ENCODE measurements around the gene HSPB7. TPM values are rescaled to one million over a fixed set of nuclear protein-coding genes. Genes with fewer than 3 reads are reported as not detected.
"Not testable (repeated sequence)": the region's sequence is repeated elsewhere in the genome, so short reads cannot be mapped to it uniquely, and the experiment has no call there.

HSPB7 gene
- polyA plus RNA-seq, 3 donors: not detected

DNA sequence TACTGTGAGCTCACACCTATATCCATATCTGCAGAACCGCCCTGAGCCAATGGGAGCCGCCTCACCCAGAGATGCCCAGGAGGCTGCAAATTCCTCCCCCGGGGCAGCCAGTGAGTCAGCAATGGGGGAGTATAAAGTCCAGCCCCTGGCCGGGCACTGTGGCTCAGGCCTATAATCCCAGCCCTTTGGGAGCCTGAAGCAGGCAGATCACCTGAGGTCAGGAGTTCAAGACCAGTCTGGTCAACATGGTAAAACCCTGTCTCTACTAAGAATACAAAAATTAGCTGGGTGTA is 20.7 kb upstream of the HSPB7 start:
- no peak overlapping the region for H3K27ac Mint-ChIP-seq
- no peaks in the 10 kb centered on the region for H4K20me1 ChIP-seq (ENCODE audit: insufficient read depth, low read length)
- intact Hi-C loops (cut with micrococcal nuclease): no loop called here
- 71% methylated on average over 2 of the region's 4 CpGs for WGBS (ENCODE audit: insufficient coverage)
- H3K36me3 Mint-ChIP-seq: no peaks in the 10 kb centered on the region
- no peak overlapping the region for H3K9ac ChIP-seq (ENCODE audit: insufficient read depth, low read length, poor library complexity, severe bottlenecking)
- DNase-seq: no peak
- no peak overlapping the region for H3K4me2 ChIP-seq (replicated peaks; ENCODE audit: extremely low read depth, low read length, poor library complexity, severe bottlenecking)
- no peak overlapping the region for H2AFZ ChIP-seq (ENCODE audit: insufficient read depth, low read depth, low read length, poor library complexity, severe bottlenecking)
- no peaks in the 10 kb centered on the region for H3K36me3 ChIP-seq (replicated peaks in 1 of 2; ENCODE audit: control insufficient read depth in 1 of 2, insufficient read depth in 2 of 2, low read length in 2 of 2)
- H3K4me1 ChIP-seq (ENCODE audit: control insufficient read depth in 1 of 2, insufficient read depth in 2 of 2, low read length in 2 of 2): no peaks in the 10 kb centered on the region
- no peak overlapping the region for H3K4me3 ChIP-seq (replicated peaks in 1 of 3; ENCODE audit: low read depth in 2 of 3, low read length in 3 of 3)
- H3K4me1 Mint-ChIP-seq: no peaks in the 10 kb centered on the region
- H3K79me2 ChIP-seq (ENCODE audit: insufficient read depth, low read length): no peaks in the 10 kb centered on the region
- H3K27me3 Mint-ChIP-seq (ENCODE audit: low read depth in 3 of 3): peaks cover 4 to 13% (median 9%) of the 10 kb centered on the region in 3 donors
- TF ChIP-seq, protein P1, sequence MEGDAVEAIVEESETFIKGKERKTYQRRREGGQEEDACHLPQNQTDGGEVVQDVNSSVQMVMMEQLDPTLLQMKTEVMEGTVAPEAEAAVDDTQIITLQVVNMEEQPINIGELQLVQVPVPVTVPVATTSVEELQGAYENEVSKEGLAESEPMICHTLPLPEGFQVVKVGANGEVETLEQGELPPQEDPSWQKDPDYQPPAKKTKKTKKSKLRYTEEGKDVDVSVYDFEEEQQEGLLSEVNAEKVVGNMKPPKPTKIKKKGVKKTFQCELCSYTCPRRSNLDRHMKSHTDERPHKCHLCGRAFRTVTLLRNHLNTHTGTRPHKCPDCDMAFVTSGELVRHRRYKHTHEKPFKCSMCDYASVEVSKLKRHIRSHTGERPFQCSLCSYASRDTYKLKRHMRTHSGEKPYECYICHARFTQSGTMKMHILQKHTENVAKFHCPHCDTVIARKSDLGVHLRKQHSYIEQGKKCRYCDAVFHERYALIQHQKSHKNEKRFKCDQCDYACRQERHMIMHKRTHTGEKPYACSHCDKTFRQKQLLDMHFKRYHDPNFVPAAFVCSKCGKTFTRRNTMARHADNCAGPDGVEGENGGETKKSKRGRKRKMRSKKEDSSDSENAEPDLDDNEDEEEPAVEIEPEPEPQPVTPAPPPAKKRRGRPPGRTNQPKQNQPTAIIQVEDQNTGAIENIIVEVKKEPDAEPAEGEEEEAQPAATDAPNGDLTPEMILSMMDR (IDR thresholded peaks at IDR 0.05): no peak
- H3K4me3 Mint-ChIP-seq: no peak overlapping the region
- H3K9me3 Mint-ChIP-seq: no peaks in the 10 kb centered on the region
- no peaks in the 10 kb centered on the region for H3K27me3 ChIP-seq (ENCODE audit: control insufficient read depth in 2 of 2, insufficient read depth in 2 of 2, low read length in 2 of 2)
- H3K9me3 ChIP-seq (replicated peaks in 1 of 2; ENCODE audit: control insufficient read depth in 1 of 2, insufficient read depth in 1 of 2, low read length in 2 of 2): no peaks in the 10 kb centered on the region
- no peak overlapping the region for H3K27ac ChIP-seq (ENCODE audit: low read depth in 1 of 2, low read length in 2 of 2)

DNA sequence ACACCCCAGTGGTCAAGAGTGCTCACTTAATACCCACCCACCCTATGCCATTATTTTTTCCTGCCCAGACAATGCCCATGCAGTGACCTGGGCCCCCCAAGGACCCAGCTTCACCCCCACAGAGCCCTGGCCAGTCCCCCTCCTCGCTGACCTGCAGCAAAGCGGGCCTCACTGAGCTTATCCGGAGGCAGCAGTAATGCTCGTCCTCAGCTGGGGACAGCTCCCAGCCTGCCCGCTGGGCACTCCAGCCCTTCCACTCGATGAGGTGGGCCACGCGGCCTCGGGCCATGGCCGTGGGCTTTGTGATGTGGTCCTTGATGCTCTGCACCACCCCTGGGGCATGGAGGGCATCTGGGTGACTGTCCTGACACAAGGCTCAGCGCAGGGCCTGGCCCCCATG is 18.6 kb upstream of the HSPB7 start:
- intact Hi-C loops (cut with micrococcal nuclease); H3K27me3 ChIP-seq (ENCODE audit: control insufficient read depth in 2 of 2, insufficient read depth in 2 of 2, low read length in 2 of 2); H3K4me1 Mint-ChIP-seq; H3K79me2 ChIP-seq (ENCODE audit: insufficient read depth, low read length); H3K36me3 Mint-ChIP-seq; H3K4me2 ChIP-seq (replicated peaks; ENCODE audit: extremely low read depth, low read length, poor library complexity, severe bottlenecking); H3K9me3 Mint-ChIP-seq; H3K27ac Mint-ChIP-seq; H3K4me3 Mint-ChIP-seq; H3K36me3 ChIP-seq (replicated peaks in 1 of 2; ENCODE audit: control insufficient read depth in 1 of 2, insufficient read depth in 2 of 2, low read length in 2 of 2); H2AFZ ChIP-seq (ENCODE audit: insufficient read depth, low read depth, low read length, poor library complexity, severe bottlenecking); H3K4me1 ChIP-seq (ENCODE audit: control insufficient read depth in 1 of 2, insufficient read depth in 2 of 2, low read length in 2 of 2); DNase-seq; H3K27me3 Mint-ChIP-seq (ENCODE audit: low read depth in 3 of 3); H4K20me1 ChIP-seq (ENCODE audit: insufficient read depth, low read length); H3K27ac ChIP-seq (ENCODE audit: low read depth in 1 of 2, low read length in 2 of 2); H3K9me3 ChIP-seq (replicated peaks in 1 of 2; ENCODE audit: control insufficient read depth in 1 of 2, insufficient read depth in 1 of 2, low read length in 2 of 2); H3K9ac ChIP-seq (ENCODE audit: insufficient read depth, low read length, poor library complexity, severe bottlenecking); H3K4me3 ChIP-seq (replicated peaks in 1 of 3; ENCODE audit: low read depth in 2 of 3, low read length in 3 of 3): not testable (repeated sequence)
- WGBS (ENCODE audit: insufficient coverage): 90% methylated on average over 3 of the region's 11 CpGs

DNA sequence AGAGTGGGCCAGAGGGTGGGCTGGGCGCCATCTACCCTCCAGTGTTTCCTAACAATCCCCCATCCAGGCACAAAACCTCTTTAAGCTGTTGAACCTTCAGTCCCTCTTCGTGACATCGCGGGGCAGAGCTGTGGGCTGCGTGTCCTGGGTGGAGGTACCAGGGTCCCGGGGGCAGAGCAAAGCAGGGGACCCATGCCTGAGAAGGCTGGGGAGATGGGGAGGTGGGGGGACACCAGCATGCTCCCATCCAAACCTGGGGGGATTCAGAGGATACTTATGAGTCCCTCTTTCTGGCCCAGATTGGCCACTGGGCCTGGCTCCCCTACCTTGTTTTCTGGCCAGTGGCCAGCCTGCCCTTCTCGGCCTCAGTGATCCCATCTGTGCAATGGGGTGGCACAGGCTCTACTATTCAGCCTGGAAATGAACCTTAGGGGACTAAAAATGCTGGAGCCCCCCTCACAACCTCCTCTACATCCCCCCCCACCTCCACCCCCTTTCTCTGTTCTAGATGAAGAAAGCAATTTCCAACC is 15.3 kb upstream of the HSPB7 start:
- H3K4me1 Mint-ChIP-seq; H3K4me3 Mint-ChIP-seq; H3K4me3 ChIP-seq (replicated peaks in 1 of 3; ENCODE audit: low read depth in 2 of 3, low read length in 3 of 3); H3K4me1 ChIP-seq (ENCODE audit: control insufficient read depth in 1 of 2, insufficient read depth in 2 of 2, low read length in 2 of 2); H3K4me2 ChIP-seq (replicated peaks; ENCODE audit: extremely low read depth, low read length, poor library complexity, severe bottlenecking); H3K9ac ChIP-seq (ENCODE audit: insufficient read depth, low read length, poor library complexity, severe bottlenecking); H3K36me3 Mint-ChIP-seq; H2AFZ ChIP-seq (ENCODE audit: insufficient read depth, low read depth, low read length, poor library complexity, severe bottlenecking); H3K9me3 ChIP-seq (replicated peaks in 1 of 2; ENCODE audit: control insufficient read depth in 1 of 2, insufficient read depth in 1 of 2, low read length in 2 of 2); H3K27ac ChIP-seq (ENCODE audit: low read depth in 1 of 2, low read length in 2 of 2); H4K20me1 ChIP-seq (ENCODE audit: insufficient read depth, low read length); H3K36me3 ChIP-seq (replicated peaks in 1 of 2; ENCODE audit: control insufficient read depth in 1 of 2, insufficient read depth in 2 of 2, low read length in 2 of 2); H3K9me3 Mint-ChIP-seq; H3K79me2 ChIP-seq (ENCODE audit: insufficient read depth, low read length); DNase-seq; H3K27me3 ChIP-seq (ENCODE audit: control insufficient read depth in 2 of 2, insufficient read depth in 2 of 2, low read length in 2 of 2): not testable (repeated sequence)
- Mint-ChIP-seq H3K27me3 (ENCODE audit: low read depth in 3 of 3) (peaks cover 8 to 16% (median 9%) of the 10 kb centered on the region in 3 donors), H3K27ac (peak overlapping the region in 1 of 7 donors; percentile 40)
- WGBS (ENCODE audit: insufficient coverage): 85% methylated on average over 2 of the region's 7 CpGs
- intact Hi-C loops (cut with micrococcal nuclease): loop anchor here in 1 of 2 donors (2.0 kb wide), 1 partner anchor 24 kb away; no protein-coding TSS in a partner anchor
